Activated CD4-positive, CD25-positive, alpha-beta regulatory T cell (primary cell): ENCODE results near the gene HSD17B11.
"Not testable (repeated sequence)": the region's sequence is repeated elsewhere in the genome, so short reads cannot be mapped to it uniquely, and the experiment has no call there.

Source experiments
- DNase-seq, 4 experiments: peaks; one replicate each; lab custom pipeline; 2025; lab: John Stamatoyannopoulos, UW

The HSD17B11 gene

GRCh38 chr4:87405211-87405820 lies 14.3 kb upstream of the HSD17B11 start:
- no peak for DNase-seq

- not testable (repeated sequence) for DNase-seq
These were observed 12.7 kb upstream of the HSD17B11 start for GRCh38 chr4:87403732-87404131.

DNA sequence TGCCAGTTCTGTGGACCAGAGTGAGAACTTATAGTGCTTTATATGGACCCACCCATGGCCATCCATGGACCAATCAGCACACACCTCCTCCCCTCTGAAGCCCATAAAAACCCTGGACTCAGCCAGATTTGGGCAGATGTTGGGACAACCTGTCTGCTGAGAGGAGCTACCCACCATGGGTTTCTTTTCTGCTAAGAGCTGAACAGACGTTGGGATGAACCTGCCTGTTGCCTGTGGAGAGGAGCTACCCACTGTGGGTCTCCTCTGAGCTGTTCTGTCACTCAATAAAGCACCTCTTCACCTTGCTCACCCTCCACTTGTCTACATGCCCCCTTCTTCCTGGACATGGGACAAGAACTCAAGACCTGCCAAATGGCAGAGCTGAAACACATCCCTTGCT lies 9.0 kb upstream of the HSD17B11 start:
- no peak for DNase-seq

DNA sequence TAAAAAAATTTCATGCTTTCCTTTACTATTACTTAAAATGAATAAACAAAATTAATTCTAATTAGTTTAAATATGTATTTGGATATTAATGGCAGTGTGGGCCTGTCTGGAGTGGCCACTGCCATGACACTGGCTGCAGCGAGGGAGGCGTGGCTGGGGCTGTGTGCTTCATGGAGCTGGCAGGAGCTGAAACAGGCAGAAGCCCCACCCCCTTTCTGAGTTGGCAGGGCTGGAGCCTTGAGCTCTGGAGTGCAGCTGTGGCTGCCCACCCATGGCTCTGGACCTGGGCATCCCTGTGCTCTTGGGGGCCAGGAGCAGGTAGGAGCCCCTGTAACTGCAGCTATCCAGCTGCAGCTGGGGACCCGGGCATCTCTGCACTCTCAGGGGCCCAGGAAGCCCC lies 8.2 kb upstream of the HSD17B11 start:
- DNase-seq, result no peak

- DNase-seq, result not testable (repeated sequence)
These were observed 4.9 kb upstream of the HSD17B11 start for GRCh38 chr4:87395851-87396250.

DNA sequence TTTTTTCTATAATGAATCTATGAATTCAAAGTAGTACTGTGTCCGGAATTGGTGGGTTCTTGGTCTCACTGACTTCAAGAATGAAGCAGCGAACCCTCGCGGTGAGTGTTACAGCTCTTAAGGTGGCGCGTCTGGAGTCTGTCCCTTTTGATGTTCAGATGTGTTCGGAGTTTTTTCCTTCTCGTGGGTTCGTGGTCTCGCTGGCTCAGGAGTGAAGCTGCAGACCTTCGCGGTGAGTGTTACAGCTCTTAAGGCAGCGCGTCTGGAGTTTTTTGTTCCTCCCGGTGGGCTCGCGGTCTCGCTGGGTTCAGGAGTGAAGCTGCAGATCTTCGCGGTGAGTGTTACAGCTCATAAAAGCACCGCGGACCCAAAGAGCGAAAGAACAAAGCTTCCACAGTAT lies 4.1 kb upstream of the HSD17B11 start:
- not testable (repeated sequence) for DNase-seq

DNA sequence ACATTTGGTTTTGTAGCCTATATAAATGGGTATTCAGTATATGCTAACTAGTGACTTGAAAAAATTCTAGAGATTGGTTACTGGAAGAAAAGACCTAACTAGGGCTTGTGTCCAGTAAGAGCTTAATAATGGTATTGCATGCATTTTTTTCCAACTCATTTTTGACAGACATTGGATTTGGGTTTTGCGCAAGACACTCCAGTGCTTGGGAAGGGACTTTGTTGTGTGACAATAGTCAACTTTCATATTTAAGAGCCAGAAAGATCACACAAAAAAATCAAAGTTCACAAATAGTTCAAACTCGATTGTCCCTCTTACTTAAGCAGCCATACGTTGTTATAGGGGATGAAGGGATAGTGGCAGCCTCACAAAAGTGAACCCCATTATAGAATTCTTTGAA lies 1.2 kb upstream of the HSD17B11 start:
- DNase-seq, result no peak

- no peak for DNase-seq
These were observed 627 bp upstream of the HSD17B11 start for GRCh38 chr4:87391576-87392054.

DNA sequence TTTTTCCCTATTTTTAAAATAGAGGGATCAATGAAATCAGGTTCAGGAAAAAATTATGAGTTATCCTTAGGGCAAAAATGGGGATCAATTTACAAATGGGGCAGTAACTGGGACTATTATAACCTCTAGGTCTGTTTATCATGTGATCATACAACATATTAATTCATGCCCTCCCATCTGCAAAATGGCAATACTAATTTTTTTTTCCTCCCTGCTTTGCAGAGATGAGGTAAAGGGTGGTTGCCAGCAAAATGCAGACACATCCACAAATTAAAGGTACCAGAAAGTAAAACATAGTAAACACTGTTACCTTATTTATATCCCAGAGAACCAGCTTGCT lies 467 bp downstream of the HSD17B11 start:
- DNase-seq, result no peak

DNA sequence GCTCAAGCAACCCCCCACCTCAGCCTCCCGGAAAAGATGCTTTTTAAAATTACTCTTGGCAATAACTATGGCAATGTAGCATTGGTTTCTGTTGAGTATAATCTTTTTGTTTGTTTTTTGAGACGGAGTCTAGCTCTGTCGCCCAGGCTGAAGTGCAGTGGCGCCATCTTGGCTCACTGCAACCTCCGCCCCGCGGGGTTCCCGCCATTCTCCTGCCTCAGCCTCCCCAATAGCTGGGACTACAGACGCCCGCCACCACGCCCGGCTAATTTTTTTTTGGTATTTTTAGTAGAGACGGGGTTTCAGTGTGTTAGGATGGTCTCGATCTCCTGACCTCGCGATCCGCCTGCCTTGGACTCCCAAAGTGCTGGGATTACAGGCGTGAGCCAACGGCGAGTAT lies 933 bp downstream of the HSD17B11 start:
- DNase-seq, result not testable (repeated sequence)

DNA sequence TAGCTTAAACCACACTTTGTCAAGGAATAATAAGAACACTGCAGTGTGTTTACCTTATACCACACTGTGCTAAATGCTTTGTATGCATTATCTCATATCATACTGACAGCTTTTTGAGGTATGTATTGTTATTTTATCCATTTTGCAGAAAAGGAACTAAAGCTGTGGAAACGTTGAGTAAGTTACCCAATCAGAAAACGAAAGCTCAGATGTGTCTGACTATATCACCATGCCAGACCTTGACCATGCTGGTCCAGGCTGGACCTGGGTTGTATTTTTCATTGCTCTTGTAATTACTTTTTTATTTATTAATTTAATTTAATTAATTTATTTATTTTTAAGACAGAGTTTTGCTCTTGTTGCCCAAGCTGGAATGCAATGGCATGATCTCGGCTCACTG lies 2.1 kb downstream of the HSD17B11 start:
- no peak for DNase-seq

GRCh38 chr4:87387237-87387636 lies 3.8 kb downstream of the HSD17B11 start:
- no peak for DNase-seq

- DNase-seq, result not testable (repeated sequence)
These were observed 6.4 kb downstream of the HSD17B11 start for GRCh38 chr4:87384466-87385132.

GRCh38 chr4:87382931-87383330 lies 8.1 kb downstream of the HSD17B11 start:
- no peak for DNase-seq

DNA sequence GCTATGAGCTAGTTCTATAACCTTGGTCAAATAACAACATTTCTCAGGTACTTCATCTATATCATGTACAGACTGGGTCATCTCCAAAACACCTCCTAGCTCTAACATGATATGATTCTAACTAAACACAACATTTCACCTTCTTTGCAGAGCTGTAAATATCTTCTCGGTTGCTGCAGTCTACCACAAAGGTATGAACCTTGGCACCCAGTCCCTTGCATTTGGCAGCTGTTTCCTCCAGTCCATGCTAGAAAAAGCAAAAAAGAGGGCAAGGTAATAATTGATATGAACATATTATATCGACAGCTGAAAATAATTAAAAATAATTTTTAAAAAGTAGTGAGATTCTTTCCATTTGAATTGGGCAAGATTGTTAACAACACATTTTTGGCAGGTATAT lies 8.9 kb downstream of the HSD17B11 start:
- no peak for DNase-seq

DNA sequence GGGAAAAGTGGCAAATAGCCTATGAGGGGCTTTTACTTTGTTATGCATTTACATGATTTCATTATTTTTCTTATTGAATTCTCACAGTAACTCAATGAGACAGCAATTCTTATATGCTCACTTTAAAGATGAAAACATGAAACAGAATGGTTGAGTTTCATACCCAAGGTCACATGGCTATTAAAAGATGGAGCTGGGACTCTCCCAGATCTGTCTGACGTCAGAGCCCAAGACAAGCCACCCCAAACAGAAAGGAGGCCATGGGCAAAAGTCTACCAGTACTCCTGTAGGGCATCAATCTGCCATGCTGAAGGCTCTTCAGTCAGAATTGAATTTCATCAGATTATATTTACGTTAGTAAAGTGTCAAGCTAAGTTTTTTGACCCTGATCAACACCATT lies 13.2 kb downstream of the HSD17B11 start:
- no peak for DNase-seq

DNA sequence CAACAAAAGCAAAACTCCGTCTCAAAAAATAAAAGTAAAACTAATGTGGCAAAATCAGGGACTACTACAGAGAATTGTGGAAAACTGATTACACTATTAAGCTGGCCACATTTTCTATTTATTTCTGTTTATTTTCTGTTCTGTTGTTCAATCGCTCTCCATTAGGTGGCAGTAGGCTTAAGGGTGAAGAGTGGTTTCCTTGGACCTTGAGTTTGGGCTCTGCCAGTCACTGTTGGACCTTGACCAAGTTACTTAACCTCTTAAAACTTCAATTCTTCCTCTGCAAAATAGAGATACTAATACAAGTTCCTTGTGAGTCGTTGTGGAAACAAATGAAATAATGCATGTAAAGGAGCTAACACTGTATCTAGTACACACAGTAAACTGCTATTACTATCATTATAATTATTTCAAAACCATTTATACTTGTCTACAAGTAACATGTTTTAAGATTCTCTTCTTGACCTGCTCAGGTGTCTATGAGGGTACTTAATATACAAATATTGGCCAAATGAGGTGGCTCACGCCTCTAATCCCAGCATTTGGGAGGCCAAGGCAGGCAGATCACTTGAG lies 15.2 kb downstream of the HSD17B11 start:
- no peak for DNase-seq

- no peak for DNase-seq
These were observed 20.9 kb downstream of the HSD17B11 start for GRCh38 chr4:87370068-87370467.

DNA sequence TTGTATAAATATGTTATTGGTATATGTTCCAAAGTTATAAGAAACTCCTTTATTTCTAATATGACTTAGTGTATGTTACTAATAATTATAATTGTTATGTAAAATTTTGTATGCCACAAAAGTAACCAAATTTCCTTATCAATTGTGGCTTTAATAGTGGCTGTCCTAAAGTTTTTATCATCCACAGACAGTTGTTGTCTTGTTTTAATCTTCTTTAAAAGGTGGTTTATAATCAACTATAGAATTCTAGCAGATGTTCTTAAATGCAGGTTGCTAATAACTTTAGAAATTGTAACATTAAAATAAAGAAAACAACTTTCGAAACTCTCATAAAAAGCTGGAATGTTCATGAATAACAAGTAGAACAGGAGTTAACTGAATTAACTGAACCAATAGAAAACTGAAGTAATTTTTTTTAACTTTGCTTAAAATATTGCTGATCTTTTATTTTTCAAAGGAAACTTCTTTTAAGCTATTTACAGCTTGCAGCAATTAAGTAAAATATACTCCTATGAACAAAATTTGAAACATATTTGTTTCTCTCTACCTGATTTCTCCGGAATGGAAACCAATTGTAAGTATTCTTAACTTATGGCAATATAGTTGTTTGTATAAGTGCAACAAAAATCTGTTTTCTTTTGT lies 24.3 kb downstream of the HSD17B11 start:
- DNase-seq, result no peak

DNA sequence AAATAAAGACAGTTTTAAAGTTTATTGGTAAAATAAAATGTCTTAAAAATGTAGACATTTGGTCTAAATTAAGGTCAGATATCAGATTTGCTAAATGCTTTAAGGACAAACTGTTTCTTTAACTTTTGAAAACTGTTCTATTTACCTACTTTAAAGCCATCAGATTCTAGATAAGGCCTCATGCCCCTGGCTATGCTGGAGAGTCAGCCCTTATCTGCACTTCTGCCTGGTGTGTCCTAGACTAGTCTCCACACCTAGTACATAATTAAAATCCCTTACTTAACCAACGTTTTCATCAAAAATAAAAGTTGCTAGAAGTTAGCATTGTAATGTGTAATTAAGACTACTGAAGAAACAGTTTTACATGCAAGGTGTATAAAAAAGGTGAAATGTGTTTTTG lies 25.6 kb downstream of the HSD17B11 start:
- DNase-seq, result no peak

- DNase-seq, result no peak
These were observed 27.4 kb downstream of the HSD17B11 start for GRCh38 chr4:87363552-87363951.

- DNase-seq, result no peak
These were observed 30.6 kb downstream of the HSD17B11 start for GRCh38 chr4:87360338-87360935.

GRCh38 chr4:87359258-87359657 lies 31.7 kb downstream of the HSD17B11 start:
- no peak for DNase-seq
